ENCODE data around the gene ASCL2.

The ASCL2 gene

GRCh38 chr11:2295971-2296912 lies 25.9 kb upstream of the ASCL2 start:
- no peak for TF ChIP-seq CTCF (IDR thresholded peaks at IDR 0.05; ENCODE audit: insufficient read depth, low read depth, low read length, missing control alignments)
- DNase-seq (ENCODE audit: low read depth): no peak
- no peak overlapping the region for H3K4me3 ChIP-seq (ENCODE audit: low read length)

GRCh38 chr11:2294926-2295290 lies 24.5 kb upstream of the ASCL2 start:
- DNase-seq (ENCODE audit: low read depth): no peak
- no peak for TF ChIP-seq CTCF (IDR thresholded peaks at IDR 0.05; ENCODE audit: insufficient read depth, low read depth, low read length, missing control alignments)

GRCh38 chr11:2293984-2294925 lies 23.9 kb upstream of the ASCL2 start:
- no peak for TF ChIP-seq CTCF (IDR thresholded peaks at IDR 0.05; ENCODE audit: insufficient read depth, low read depth, low read length, missing control alignments)
- no peak for DNase-seq (ENCODE audit: low read depth)

More at GRCh38 chr11:2294926-2295290, 24.5 kb upstream of the ASCL2 start:
- no peak overlapping the region for H3K4me3 ChIP-seq (ENCODE audit: low read length)

GRCh38 chr11:2293531-2293971 lies 23.2 kb upstream of the ASCL2 start:
- DNase-seq (ENCODE audit: low read depth): no peak
- TF ChIP-seq CTCF (IDR thresholded peaks at IDR 0.05; ENCODE audit: insufficient read depth, low read depth, low read length, missing control alignments): no peak
- no peak overlapping the region for H3K4me3 ChIP-seq (ENCODE audit: low read length)

More at GRCh38 chr11:2293984-2294925, 23.9 kb upstream of the ASCL2 start:
- no peak overlapping the region for H3K4me3 ChIP-seq (ENCODE audit: low read length)

GRCh38 chr11:2290351-2290841 lies 20.0 kb upstream of the ASCL2 start:
- no peak for DNase-seq (ENCODE audit: low read depth)
- H3K4me3 ChIP-seq (ENCODE audit: low read length): no peak overlapping the region
- TF ChIP-seq CTCF (IDR thresholded peaks at IDR 0.05; ENCODE audit: insufficient read depth, low read depth, low read length, missing control alignments): no peak

GRCh38 chr11:2289859-2290258 lies 19.5 kb upstream of the ASCL2 start:
- no peak overlapping the region for H3K4me3 ChIP-seq (ENCODE audit: low read length)
- TF ChIP-seq CTCF (IDR thresholded peaks at IDR 0.05; ENCODE audit: insufficient read depth, low read depth, low read length, missing control alignments): no peak
- no peak for DNase-seq (ENCODE audit: low read depth)
